GM23338 (cell line): ENCODE results near the gene POM121L2. TPM values are rescaled to one million over a fixed set of nuclear protein-coding genes. Genes with fewer than 3 reads are reported as not detected.
A peak's percentile ranks its signal among the peaks of the same experiment; 100 is the strongest.

ENCODE experiments used
- ATAC-seq: fragments of 200-7000 bp; cut with Tn5 transposase; 3 replicates; pipeline ENCODE4 v1.9.1; 2020
- DNase-seq: peaks from one replicate; pipeline ENCODE4 v3.0.0-alpha.2; 2015; ENCODE audit warnings: low spot score
- H2AFZ ChIP-seq: fragments of 200-600 bp; sonication (generic); 2 replicates; pipeline ENCODE4 v1.8.0; 2016; ENCODE audit warnings: antibody characterized with exemption, mild to moderate bottlenecking, moderate library complexity
- H3F3A ChIP-seq: fragments of 200-600 bp; sonication (generic); replicated peaks from 2 replicates; pipeline ENCODE4 v1.8.0; 2017; ENCODE audit warnings: antibody characterized with exemption, mixed run types, low read depth
- H3K27ac ChIP-seq: fragments of 200-600 bp; sonication (generic); 2 replicates; pipeline ENCODE4 v1.6.1; 2016; ENCODE audit warnings: low read depth
- H3K27me3 ChIP-seq: fragments of 200-600 bp; sonication (generic); 2 replicates; pipeline ENCODE4 v1.8.0; 2016; ENCODE audit warnings: mild to moderate bottlenecking, mixed run types, moderate library complexity; ENCODE audit not compliant: insufficient read depth
- H3K36me3 ChIP-seq: fragments of 200-600 bp; sonication (generic); 2 replicates; pipeline ENCODE4 v1.8.0; 2016; ENCODE audit warnings: mild to moderate bottlenecking; ENCODE audit not compliant: insufficient read depth
- H3K4me1 ChIP-seq: fragments of 200-600 bp; sonication (generic); 2 replicates; pipeline ENCODE4 v1.8.0; 2016; ENCODE audit warnings: mild to moderate bottlenecking, moderate library complexity; ENCODE audit not compliant: insufficient read depth
- H3K4me2 ChIP-seq: fragments of 200-600 bp; sonication (generic); 2 replicates; pipeline ENCODE4 v1.7.1; 2017; ENCODE audit warnings: mixed run types
- H3K4me3 ChIP-seq: fragments of 200-600 bp; sonication (generic); 2 replicates; pipeline ENCODE4 v1.6.1; 2016; ENCODE audit warnings: mixed run types
- H3K79me2 ChIP-seq: fragments of 200-600 bp; sonication (generic); replicated peaks from 2 replicates; pipeline ENCODE4 v1.8.0; 2017; ENCODE audit warnings: mild to moderate bottlenecking; ENCODE audit not compliant: insufficient read depth
- H3K9me2 ChIP-seq: fragments of 200-600 bp; sonication (generic); 2 replicates; pipeline ENCODE4 v1.8.0; 2017; ENCODE audit not compliant: insufficient read depth
- H4K20me1 ChIP-seq: fragments of 200-600 bp; sonication (generic); replicated peaks from 2 replicates; pipeline ENCODE4 v1.8.0; 2017; ENCODE audit warnings: mild to moderate bottlenecking; ENCODE audit not compliant: insufficient read depth
- H3K27ac Mint-ChIP-seq: 2 replicates; pipeline ENCODE4 v1.8.0; 2020; ENCODE audit warnings: inconsistent platforms, mild to moderate bottlenecking, moderate library complexity, mixed read lengths
- H3K27me3 Mint-ChIP-seq: 3 replicates; pipeline ENCODE4 v1.8.0; 2022; ENCODE audit warnings: low read depth, mild to moderate bottlenecking, moderate library complexity, mixed read lengths, inconsistent platforms; ENCODE audit not compliant: insufficient read depth, poor library complexity
- H3K36me3 Mint-ChIP-seq: 3 replicates; pipeline ENCODE4 v1.8.0; 2021; ENCODE audit warnings: low read depth, mild to moderate bottlenecking, inconsistent platforms, moderate library complexity, mixed read lengths
- H3K4me1 Mint-ChIP-seq: 3 replicates; pipeline ENCODE4 v1.8.0; 2020; ENCODE audit warnings: mild to moderate bottlenecking, inconsistent platforms, mixed read lengths
- H3K4me3 Mint-ChIP-seq: 3 replicates; pipeline ENCODE4 v1.8.0; 2021; ENCODE audit warnings: moderate library complexity, mild to moderate bottlenecking, inconsistent platforms, mixed read lengths
- H3K9me3 Mint-ChIP-seq: 3 replicates; pipeline ENCODE4 v1.8.0; 2020; ENCODE audit warnings: moderate library complexity, mild to moderate bottlenecking, inconsistent platforms, mixed read lengths
- EZH2phosphoT487 ChIP-seq: fragments of 200-600 bp; sonication (generic); IDR thresholded peaks from one replicate; pipeline ENCODE4 v1.8.1; 2018; ENCODE audit warnings: antibody characterized with exemption; ENCODE audit not compliant: unreplicated experiment
- NANOG ChIP-seq: IDR thresholded peaks from 2 replicates; pipeline ENCODE4 v1.6.1; 2016; ENCODE audit warnings: antibody characterized with exemption, borderline replicate concordance
- POLR2AphosphoS5 ChIP-seq: IDR thresholded peaks from 2 replicates; pipeline ENCODE4 v1.6.1; 2016; ENCODE audit warnings: antibody characterized with exemption, low read depth
- STAT1 ChIP-seq: IDR thresholded peaks from one replicate; pipeline ENCODE4 v1.6.1; 2016; ENCODE audit warnings: antibody characterized with exemption; ENCODE audit not compliant: unreplicated experiment
- ZNF114 ChIP-seq: fragments of 250-450 bp; sonication (Bioruptor Pico); IDR thresholded peaks from 2 replicates; pipeline ENCODE4 v1.5.0; 2020; ENCODE audit warnings: mild to moderate bottlenecking, moderate library complexity
- ZNF331 ChIP-seq: fragments of 250-450 bp; sonication (Bioruptor Pico); IDR thresholded peaks from 2 replicates; pipeline ENCODE4 v1.5.0; 2020; ENCODE audit warnings: low read depth, mild to moderate bottlenecking, moderate library complexity
- polyA plus RNA-seq: library from polyadenylated mRNA; unstranded; fragments of >200 nt; fragmentation: Nextera tagmentation; extraction: Ambion mirVana; gene quantifications from 2 replicates; pipeline ENCODE4 v1.2.1, GENCODE V29; 2016
- total RNA-seq: library from RNA; depleted of rRNA; stranded (reverse); fragments of >200 nt; shearing (Covaris generic); gene quantifications from 2 replicates; pipeline ENCODE4 v1.2.3, GENCODE V29; 2014
- TF ChIP-seq, protein P1 (sequence below): fragments of 250-450 bp; sonication (Bioruptor Pico); IDR thresholded peaks from 2 replicates; pipeline ENCODE4 v1.5.0; 2020; ENCODE audit warnings: mild to moderate bottlenecking, moderate library complexity
- TF ChIP-seq, protein P2 (sequence below), 2 experiments: fragments of 200-600 bp in 1 of 2; sonication (generic) in 1 of 2; conservative IDR thresholded peaks; 2 replicates each; pipeline versions ENCODE4 v1.5.1 to v1.6.1; 2016 to 2017; ENCODE audit warnings: antibody characterized with exemption in 2 of 2, low read depth in 2 of 2, mild to moderate bottlenecking in 2 of 2, moderate library complexity in 1 of 2
- TF ChIP-seq, protein P3 (sequence below): IDR thresholded peaks from 2 replicates; pipeline ENCODE4 v1.6.1; 2016; ENCODE audit warnings: antibody characterized with exemption
- TF ChIP-seq, protein P4 (sequence below): IDR thresholded peaks from one replicate; pipeline ENCODE4 v1.6.1; 2018; ENCODE audit warnings: antibody characterized with exemption; ENCODE audit not compliant: unreplicated experiment

POM121L2 gene
- total and polyA plus RNA-seq, 2 experiments from 2014 or later, result 0.07 to 0.13 TPM

DNA sequence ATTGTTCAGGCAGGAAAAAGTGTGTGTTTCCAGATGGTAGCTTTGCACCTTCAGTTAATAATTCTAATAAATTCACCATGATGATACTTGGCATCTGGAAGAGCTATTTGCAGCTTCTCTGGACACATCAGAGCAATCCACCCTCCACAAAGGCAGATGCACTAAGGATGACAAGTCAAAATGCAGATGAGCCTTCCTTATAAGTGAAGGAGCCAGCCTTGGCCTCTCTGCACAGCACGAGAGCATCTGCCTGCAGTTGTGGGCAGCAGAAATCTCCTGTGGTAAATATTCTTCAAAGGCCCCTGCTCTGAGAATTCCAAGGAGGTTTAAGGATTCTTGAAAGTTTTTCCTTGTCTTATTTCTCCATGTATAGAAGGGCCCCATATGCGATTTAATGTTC is 6.9 kb upstream of the POM121L2 start:
- Histone ChIP-seq H3K9me2 (no peaks in the 10 kb centered on the region), H3K36me3 (no peaks in the 10 kb centered on the region), H3F3A (no peaks in the 10 kb centered on the region), H3K4me2 (no peak overlapping the region), H2AFZ (no peak overlapping the region; the same call in 1 of the 2 replicates), H3K4me1 (no peaks in the 10 kb centered on the region), H4K20me1 (no peaks in the 10 kb centered on the region), H3K79me2 (no peaks in the 10 kb centered on the region), H3K27ac (no peak overlapping the region), H3K27me3 (no peaks in the 10 kb centered on the region), H3K4me3 (no peak overlapping the region)
- Mint-ChIP-seq H3K27me3 (peaks cover 2% of the 10 kb centered on the region), H3K4me3 (no peak overlapping the region; the same call in 2 of the 3 replicates), H3K9me3 (no peaks in the 10 kb centered on the region; the same call in 2 of the 3 replicates), H3K36me3 (no peaks in the 10 kb centered on the region), H3K27ac (no peak overlapping the region), H3K4me1 (peaks cover 4% of the 10 kb centered on the region; the same call in 1 of the 3 replicates)
- TF ChIP-seq STAT1 (no peak), ZNF114 (CRISPR knock-in tag) (no peak), EZH2phosphoT487 (no peak), POLR2AphosphoS5 (no peak), NANOG (no peak), ZNF331 (CRISPR knock-in tag) (no peak)
- TF ChIP-seq, protein P1, sequence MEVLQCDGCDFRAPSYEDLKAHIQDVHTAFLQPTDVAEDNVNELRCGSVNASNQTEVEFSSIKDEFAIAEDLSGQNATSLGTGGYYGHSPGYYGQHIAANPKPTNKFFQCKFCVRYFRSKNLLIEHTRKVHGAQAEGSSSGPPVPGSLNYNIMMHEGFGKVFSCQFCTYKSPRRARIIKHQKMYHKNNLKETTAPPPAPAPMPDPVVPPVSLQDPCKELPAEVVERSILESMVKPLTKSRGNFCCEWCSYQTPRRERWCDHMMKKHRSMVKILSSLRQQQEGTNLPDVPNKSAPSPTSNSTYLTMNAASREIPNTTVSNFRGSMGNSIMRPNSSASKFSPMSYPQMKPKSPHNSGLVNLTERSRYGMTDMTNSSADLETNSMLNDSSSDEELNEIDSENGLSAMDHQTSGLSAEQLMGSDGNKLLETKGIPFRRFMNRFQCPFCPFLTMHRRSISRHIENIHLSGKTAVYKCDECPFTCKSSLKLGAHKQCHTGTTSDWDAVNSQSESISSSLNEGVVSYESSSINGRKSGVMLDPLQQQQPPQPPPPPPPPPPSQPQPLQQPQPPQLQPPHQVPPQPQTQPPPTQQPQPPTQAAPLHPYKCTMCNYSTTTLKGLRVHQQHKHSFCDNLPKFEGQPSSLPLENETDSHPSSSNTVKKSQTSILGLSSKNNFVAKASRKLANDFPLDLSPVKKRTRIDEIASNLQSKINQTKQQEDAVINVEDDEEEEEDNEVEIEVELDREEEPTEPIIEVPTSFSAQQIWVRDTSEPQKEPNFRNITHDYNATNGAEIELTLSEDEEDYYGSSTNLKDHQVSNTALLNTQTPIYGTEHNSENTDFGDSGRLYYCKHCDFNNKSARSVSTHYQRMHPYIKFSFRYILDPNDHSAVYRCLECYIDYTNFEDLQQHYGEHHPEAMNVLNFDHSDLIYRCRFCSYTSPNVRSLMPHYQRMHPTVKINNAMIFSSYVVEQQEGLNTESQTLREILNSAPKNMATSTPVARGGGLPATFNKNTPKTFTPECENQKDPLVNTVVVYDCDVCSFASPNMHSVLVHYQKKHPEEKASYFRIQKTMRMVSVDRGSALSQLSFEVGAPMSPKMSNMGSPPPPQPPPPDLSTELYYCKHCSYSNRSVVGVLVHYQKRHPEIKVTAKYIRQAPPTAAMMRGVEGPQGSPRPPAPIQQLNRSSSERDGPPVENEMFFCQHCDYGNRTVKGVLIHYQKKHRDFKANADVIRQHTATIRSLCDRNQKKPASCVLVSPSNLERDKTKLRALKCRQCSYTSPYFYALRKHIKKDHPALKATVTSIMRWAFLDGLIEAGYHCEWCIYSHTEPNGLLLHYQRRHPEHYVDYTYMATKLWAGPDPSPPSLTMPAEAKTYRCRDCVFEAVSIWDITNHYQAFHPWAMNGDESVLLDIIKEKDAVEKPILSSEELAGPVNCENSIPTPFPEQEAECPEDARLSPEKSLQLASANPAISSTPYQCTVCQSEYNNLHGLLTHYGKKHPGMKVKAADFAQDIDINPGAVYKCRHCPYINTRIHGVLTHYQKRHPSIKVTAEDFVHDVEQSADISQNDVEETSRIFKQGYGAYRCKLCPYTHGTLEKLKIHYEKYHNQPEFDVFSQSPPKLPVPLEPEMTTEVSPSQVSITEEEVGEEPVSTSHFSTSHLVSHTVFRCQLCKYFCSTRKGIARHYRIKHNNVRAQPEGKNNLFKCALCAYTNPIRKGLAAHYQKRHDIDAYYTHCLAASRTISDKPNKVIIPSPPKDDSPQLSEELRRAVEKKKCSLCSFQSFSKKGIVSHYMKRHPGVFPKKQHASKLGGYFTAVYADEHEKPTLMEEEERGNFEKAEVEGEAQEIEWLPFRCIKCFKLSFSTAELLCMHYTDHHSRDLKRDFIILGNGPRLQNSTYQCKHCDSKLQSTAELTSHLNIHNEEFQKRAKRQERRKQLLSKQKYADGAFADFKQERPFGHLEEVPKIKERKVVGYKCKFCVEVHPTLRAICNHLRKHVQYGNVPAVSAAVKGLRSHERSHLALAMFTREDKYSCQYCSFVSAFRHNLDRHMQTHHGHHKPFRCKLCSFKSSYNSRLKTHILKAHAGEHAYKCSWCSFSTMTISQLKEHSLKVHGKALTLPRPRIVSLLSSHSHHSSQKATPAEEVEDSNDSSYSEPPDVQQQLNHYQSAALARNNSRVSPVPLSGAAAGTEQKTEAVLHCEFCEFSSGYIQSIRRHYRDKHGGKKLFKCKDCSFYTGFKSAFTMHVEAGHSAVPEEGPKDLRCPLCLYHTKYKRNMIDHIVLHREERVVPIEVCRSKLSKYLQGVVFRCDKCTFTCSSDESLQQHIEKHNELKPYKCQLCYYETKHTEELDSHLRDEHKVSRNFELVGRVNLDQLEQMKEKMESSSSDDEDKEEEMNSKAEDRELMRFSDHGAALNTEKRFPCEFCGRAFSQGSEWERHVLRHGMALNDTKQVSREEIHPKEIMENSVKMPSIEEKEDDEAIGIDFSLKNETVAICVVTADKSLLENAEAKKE (CRISPR knock-in tag), result no peak
- TF ChIP-seq, protein P2, sequence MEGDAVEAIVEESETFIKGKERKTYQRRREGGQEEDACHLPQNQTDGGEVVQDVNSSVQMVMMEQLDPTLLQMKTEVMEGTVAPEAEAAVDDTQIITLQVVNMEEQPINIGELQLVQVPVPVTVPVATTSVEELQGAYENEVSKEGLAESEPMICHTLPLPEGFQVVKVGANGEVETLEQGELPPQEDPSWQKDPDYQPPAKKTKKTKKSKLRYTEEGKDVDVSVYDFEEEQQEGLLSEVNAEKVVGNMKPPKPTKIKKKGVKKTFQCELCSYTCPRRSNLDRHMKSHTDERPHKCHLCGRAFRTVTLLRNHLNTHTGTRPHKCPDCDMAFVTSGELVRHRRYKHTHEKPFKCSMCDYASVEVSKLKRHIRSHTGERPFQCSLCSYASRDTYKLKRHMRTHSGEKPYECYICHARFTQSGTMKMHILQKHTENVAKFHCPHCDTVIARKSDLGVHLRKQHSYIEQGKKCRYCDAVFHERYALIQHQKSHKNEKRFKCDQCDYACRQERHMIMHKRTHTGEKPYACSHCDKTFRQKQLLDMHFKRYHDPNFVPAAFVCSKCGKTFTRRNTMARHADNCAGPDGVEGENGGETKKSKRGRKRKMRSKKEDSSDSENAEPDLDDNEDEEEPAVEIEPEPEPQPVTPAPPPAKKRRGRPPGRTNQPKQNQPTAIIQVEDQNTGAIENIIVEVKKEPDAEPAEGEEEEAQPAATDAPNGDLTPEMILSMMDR (conservative IDR thresholded peaks at IDR 0.05; ENCODE audit: low read depth in 2 of 2), result no peak
- TF ChIP-seq, protein P3, sequence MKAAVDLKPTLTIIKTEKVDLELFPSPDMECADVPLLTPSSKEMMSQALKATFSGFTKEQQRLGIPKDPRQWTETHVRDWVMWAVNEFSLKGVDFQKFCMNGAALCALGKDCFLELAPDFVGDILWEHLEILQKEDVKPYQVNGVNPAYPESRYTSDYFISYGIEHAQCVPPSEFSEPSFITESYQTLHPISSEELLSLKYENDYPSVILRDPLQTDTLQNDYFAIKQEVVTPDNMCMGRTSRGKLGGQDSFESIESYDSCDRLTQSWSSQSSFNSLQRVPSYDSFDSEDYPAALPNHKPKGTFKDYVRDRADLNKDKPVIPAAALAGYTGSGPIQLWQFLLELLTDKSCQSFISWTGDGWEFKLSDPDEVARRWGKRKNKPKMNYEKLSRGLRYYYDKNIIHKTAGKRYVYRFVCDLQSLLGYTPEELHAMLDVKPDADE, result no peak
- TF ChIP-seq, protein P4, sequence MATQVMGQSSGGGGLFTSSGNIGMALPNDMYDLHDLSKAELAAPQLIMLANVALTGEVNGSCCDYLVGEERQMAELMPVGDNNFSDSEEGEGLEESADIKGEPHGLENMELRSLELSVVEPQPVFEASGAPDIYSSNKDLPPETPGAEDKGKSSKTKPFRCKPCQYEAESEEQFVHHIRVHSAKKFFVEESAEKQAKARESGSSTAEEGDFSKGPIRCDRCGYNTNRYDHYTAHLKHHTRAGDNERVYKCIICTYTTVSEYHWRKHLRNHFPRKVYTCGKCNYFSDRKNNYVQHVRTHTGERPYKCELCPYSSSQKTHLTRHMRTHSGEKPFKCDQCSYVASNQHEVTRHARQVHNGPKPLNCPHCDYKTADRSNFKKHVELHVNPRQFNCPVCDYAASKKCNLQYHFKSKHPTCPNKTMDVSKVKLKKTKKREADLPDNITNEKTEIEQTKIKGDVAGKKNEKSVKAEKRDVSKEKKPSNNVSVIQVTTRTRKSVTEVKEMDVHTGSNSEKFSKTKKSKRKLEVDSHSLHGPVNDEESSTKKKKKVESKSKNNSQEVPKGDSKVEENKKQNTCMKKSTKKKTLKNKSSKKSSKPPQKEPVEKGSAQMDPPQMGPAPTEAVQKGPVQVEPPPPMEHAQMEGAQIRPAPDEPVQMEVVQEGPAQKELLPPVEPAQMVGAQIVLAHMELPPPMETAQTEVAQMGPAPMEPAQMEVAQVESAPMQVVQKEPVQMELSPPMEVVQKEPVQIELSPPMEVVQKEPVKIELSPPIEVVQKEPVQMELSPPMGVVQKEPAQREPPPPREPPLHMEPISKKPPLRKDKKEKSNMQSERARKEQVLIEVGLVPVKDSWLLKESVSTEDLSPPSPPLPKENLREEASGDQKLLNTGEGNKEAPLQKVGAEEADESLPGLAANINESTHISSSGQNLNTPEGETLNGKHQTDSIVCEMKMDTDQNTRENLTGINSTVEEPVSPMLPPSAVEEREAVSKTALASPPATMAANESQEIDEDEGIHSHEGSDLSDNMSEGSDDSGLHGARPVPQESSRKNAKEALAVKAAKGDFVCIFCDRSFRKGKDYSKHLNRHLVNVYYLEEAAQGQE, result no peak
- ATAC-seq (peak; percentile 46; the same call in 2 of the 3 replicates), DNase-seq (peak; percentile 9)
